ENCODE results near the gene FAM163A. TPM values are rescaled to one million over a fixed set of nuclear protein-coding genes. Genes with fewer than 3 reads are reported as not detected.

FAM163A gene
- total and polyA plus RNA-seq, 9 of the 15 experiments (the other 6 are each of a cell fraction or from before 2014, with no cell fraction given) = not detected

- no peak overlapping the region for H3K4me3 ChIP-seq
- H3K27ac ChIP-seq (ENCODE audit: extremely low read depth, low read depth, low read length) = no peak overlapping the region
- DNase-seq (ENCODE audit: extremely low read depth in 1 of 4, low spot score in 3 of 4) = no peak
- intact Hi-C loops (cut with micrococcal nuclease) = no loop called here
- no peak overlapping the region for H3K4me2 ChIP-seq (ENCODE audit: insufficient read depth, low read length)
- no peaks in the 10 kb centered on the region for H3K4me1 ChIP-seq (replicated peaks in 1 of 2; ENCODE audit: control insufficient read depth in 2 of 2, insufficient read depth in 2 of 2, low read length in 2 of 2)
- WGBS (ENCODE audit: insufficient coverage, low coverage, missing lambda C conversion rate) = 8% methylated on average over 1 of the region's 1 CpG
- no peak for FAIRE-seq
- no peak overlapping the region for H2AFZ ChIP-seq (ENCODE audit: low read depth, low read length)
- in situ Hi-C loops (cut with MboI) = no loop called here
- no peaks in the 10 kb centered on the region for H4K20me1 ChIP-seq (replicated peaks; ENCODE audit: control insufficient read depth, insufficient read depth, low read length)
- no peaks in the 10 kb centered on the region for H3K79me2 ChIP-seq (ENCODE audit: control insufficient read depth, insufficient read depth, low read length)
- TF ChIP-seq NR2C2 (CRISPR knock-in tag; IDR thresholded peaks at IDR 0.05) (no peak), NR2C2 (tag; IDR thresholded peaks at IDR 0.05) (no peak)
- H3K27me3 ChIP-seq (ENCODE audit: control insufficient read depth in 2 of 2, insufficient read depth in 2 of 2, low read length in 2 of 2) = no peaks in the 10 kb centered on the region; a peak in 1 of 5 replicates
- ChIA-PET CTCF (ENCODE audit: low intra/inter-chr PET ratio) (interaction anchor here (0.6 kb wide), 1 partner anchor 20 kb away, joined by 3 read pairs; no protein-coding TSS in a partner anchor), POLR2A (no interaction called here)
- no peaks in the 10 kb centered on the region for H3K36me3 ChIP-seq (ENCODE audit: control insufficient read depth, insufficient read depth, low read length)
- ATAC-seq = no peak
- BruUV-seq (replicated peaks) = no TSS peak
- no peaks in the 10 kb centered on the region for H3K9me1 ChIP-seq (ENCODE audit: control insufficient read depth, insufficient read depth, low read length)
- no peaks in the 10 kb centered on the region for H3K9me3 ChIP-seq (replicated peaks; ENCODE audit: control insufficient read depth, insufficient read depth, low read depth, low read length)
- H3K9ac ChIP-seq (ENCODE audit: insufficient read depth in 1 of 2, low read depth in 2 of 2, low read length in 2 of 2) = no peak overlapping the region
These were observed 28.9 kb upstream of the FAM163A start for GRCh38 chr1:179714159-179714558.

- no peak for DNase-seq (ENCODE audit: extremely low read depth in 1 of 4, low spot score in 3 of 4)
These were observed 28.5 kb upstream of the FAM163A start for GRCh38 chr1:179714623-179715022.

More at GRCh38 chr1:179714623-179715022, 28.5 kb upstream of the FAM163A start:
- H3K9me1 ChIP-seq (ENCODE audit: control insufficient read depth, insufficient read depth, low read length) = no peaks in the 10 kb centered on the region
- H4K20me1 ChIP-seq (replicated peaks; ENCODE audit: control insufficient read depth, insufficient read depth, low read length) = no peaks in the 10 kb centered on the region
- no peaks in the 10 kb centered on the region for H3K9me3 ChIP-seq (replicated peaks; ENCODE audit: control insufficient read depth, insufficient read depth, low read depth, low read length)
- ChIA-PET CTCF (ENCODE audit: low intra/inter-chr PET ratio) (interaction anchor here (0.6 kb wide), 1 partner anchor 20 kb away, joined by 3 read pairs; no protein-coding TSS in a partner anchor), POLR2A (no interaction called here)
- H3K4me3 ChIP-seq = no peak overlapping the region
- H3K4me2 ChIP-seq (ENCODE audit: insufficient read depth, low read length) = no peak overlapping the region
- no peaks in the 10 kb centered on the region for H3K27me3 ChIP-seq (ENCODE audit: control insufficient read depth in 2 of 2, insufficient read depth in 2 of 2, low read length in 2 of 2)
- intact Hi-C loops (cut with micrococcal nuclease) = no loop called here
- in situ Hi-C loops (cut with MboI) = loop anchor here (5.0 kb wide), 1 partner anchor 88 kb away; no protein-coding TSS in a partner anchor
- no TSS peak for BruUV-seq (replicated peaks)
- no peak overlapping the region for H3K27ac ChIP-seq (ENCODE audit: extremely low read depth, low read depth, low read length)
- H3K36me3 ChIP-seq (ENCODE audit: control insufficient read depth, insufficient read depth, low read length) = no peaks in the 10 kb centered on the region
- H2AFZ ChIP-seq (ENCODE audit: low read depth, low read length) = no peak overlapping the region
- no peak for ATAC-seq
- no peak for FAIRE-seq
- H3K79me2 ChIP-seq (ENCODE audit: control insufficient read depth, insufficient read depth, low read length) = no peaks in the 10 kb centered on the region
- no peak overlapping the region for H3K9ac ChIP-seq (ENCODE audit: insufficient read depth in 1 of 2, low read depth in 2 of 2, low read length in 2 of 2)
- TF ChIP-seq TRIM24 (IDR thresholded peaks at IDR 0.05) = 0 out of 4 replicates have a peak, but pooled peaks of 1 of the 2 experiments have one; percentile 10
- TF ChIP-seq CBX3 (IDR thresholded peaks at IDR 0.05; ENCODE audit: borderline replicate concordance in 1 of 2, low read length in 2 of 2) = peak in 1 of 2 experiments; percentile 56; a peak in 1 of 3 replicates
- TF ChIP-seq E2F1 (CRISPR knock-in tag; IDR thresholded peaks at IDR 0.05) = no peak
- TF ChIP-seq ZEB2 (IDR thresholded peaks at IDR 0.05) = 0 out of 2 replicates have a peak, but pooled peaks have one; percentile 54
- TF ChIP-seq NR3C1 (CRISPR knock-in tag; IDR thresholded peaks at IDR 0.05) = no peak
- 0 out of 2 replicates have a peak, but pooled peaks have one; percentile 61 for TF ChIP-seq TRIM28 (IDR thresholded peaks at IDR 0.05)
- peak; percentile 77; the same call in 1 of the 2 replicates for TF ChIP-seq HLTF (IDR thresholded peaks at IDR 0.05)
- TF ChIP-seq ZNF280B (CRISPR knock-in tag; IDR thresholded peaks at IDR 0.05) = peak; percentile 83; the same call in 1 of the 2 replicates
- H3K4me1 ChIP-seq (replicated peaks in 1 of 2; ENCODE audit: control insufficient read depth in 2 of 2, insufficient read depth in 2 of 2, low read length in 2 of 2) = no peaks in the 10 kb centered on the region
